Fibroblast of skin of abdomen (primary cell): ENCODE measurements around the gene OR1I1.
A peak's percentile ranks its signal among the peaks of the same experiment; 100 is the strongest.

Experiments used
- DNase-seq: peaks from one replicate; pipeline ENCODE4 v3.0.0-alpha.2; 2013

OR1I1 gene

GRCh38 chr19:15120135-15121026 is 38.4 kb downstream of the OR1I1 start:
- no peak for DNase-seq

GRCh38 chr19:15122331-15123030 is 40.5 kb downstream of the OR1I1 start:
- DNase-seq: no peak

- DNase-seq: no peak
These were observed 41.2 kb downstream of the OR1I1 start for GRCh38 chr19:15123031-15123890.

GRCh38 chr19:15123900-15124299 is 41.9 kb downstream of the OR1I1 start:
- no peak for DNase-seq

GRCh38 chr19:15124572-15125231 is 42.7 kb downstream of the OR1I1 start:
- no peak for DNase-seq

GRCh38 chr19:15125232-15126067 is 43.4 kb downstream of the OR1I1 start:
- peak; percentile 98 for DNase-seq

GRCh38 chr19:15126131-15126910 is 44.3 kb downstream of the OR1I1 start:
- DNase-seq: no peak

- DNase-seq: no peak
These were observed 46.3 kb downstream of the OR1I1 start for GRCh38 chr19:15128162-15128770.

GRCh38 chr19:15129856-15130585 is 48.0 kb downstream of the OR1I1 start:
- DNase-seq: no peak

- peak; percentile 17 for DNase-seq
These were observed 54.4 kb downstream of the OR1I1 start for GRCh38 chr19:15136234-15136954.

GRCh38 chr19:15137777-15138176 is 55.8 kb downstream of the OR1I1 start:
- no peak for DNase-seq

GRCh38 chr19:15138427-15138826 is 56.4 kb downstream of the OR1I1 start:
- DNase-seq: peak; percentile 21

GRCh38 chr19:15141143-15141542 is 59.1 kb downstream of the OR1I1 start:
- no peak for DNase-seq

- DNase-seq: no peak
These were observed 60.3 kb downstream of the OR1I1 start for GRCh38 chr19:15142313-15142712.
